ENCODE results near the gene HAVCR1.
"Not testable (repeated sequence)": the region's sequence is repeated elsewhere in the genome, so short reads cannot be mapped to it uniquely, and the experiment has no call there.

Gene HAVCR1

DNA sequence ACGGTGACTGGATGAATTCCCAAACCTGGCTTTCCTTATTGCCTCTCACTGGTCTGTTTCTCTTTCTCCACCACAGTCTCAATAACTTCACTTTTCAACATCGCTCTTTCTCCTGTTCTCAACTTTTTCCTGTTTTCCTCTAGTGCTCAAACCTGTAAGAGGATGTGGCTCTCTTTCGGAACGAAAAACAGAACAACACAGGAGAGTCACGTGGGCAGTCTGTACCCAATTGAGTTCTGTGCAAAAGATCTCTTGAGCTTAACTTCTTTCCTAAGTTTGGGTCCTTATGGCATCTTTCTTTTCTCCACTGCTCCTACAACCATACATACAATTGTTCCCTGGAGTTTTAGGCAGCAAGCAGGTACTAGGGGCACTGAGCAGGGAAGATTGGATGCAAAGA lies 8.9 kb downstream of the HAVCR1 start:
- DNase-seq (ENCODE audit: low spot score): no peak

- DNase-seq (ENCODE audit: low spot score): peak; percentile 32
Measured at GRCh38 chr5:157049605-157050004, 9.3 kb downstream of the HAVCR1 start.

- DNase-seq (ENCODE audit: low spot score): no peak
Measured at GRCh38 chr5:157047898-157048297, 11.0 kb downstream of the HAVCR1 start.

GRCh38 chr5:157047016-157047415 lies 11.9 kb downstream of the HAVCR1 start:
- not testable (repeated sequence) for DNase-seq (ENCODE audit: low spot score)

DNA sequence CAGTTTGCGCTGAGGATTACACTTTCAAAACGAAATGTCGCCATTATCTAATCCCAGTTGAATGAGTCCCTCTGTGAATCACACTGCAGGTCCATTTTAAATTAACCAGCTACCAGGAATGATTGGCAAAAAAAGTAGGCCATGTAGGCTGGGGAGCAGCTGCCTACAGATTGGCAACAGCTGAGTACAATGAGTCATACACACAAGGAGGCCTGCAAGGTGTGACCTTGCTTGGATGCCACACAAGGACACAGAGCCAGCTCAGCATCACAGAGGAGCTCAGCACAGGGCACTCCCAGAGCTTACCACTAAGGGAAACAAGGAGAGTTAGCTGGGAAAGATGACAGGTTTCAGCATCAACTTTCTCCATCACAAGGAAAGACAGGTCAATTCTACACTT lies 12.9 kb downstream of the HAVCR1 start:
- peak; percentile 46 for DNase-seq (ENCODE audit: low spot score)

DNA sequence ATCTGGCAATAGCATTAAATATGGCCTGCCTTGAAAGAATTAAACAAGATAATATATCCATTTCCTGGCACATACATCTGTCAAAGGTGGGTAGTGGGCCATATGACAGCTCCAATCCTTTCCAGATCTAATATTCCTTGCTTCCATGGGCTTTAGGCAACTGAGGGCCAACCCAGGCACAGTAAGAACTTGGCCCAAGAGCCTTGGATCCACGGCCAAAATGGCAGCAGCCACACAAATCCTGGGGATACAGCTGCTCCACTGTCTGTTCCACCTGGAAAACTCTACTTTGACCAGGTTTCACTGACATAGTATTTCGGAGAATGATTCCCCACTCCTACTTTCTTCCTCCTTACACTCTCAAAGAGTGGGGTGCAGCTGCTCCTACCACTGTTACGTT lies 13.3 kb downstream of the HAVCR1 start:
- DNase-seq (ENCODE audit: low spot score): no peak

GRCh38 chr5:157038568-157039187 lies 20.2 kb downstream of the HAVCR1 start:
- DNase-seq (ENCODE audit: low spot score): no peak

GRCh38 chr5:157034106-157035072 lies 24.5 kb downstream of the HAVCR1 start:
- DNase-seq (ENCODE audit: low spot score): not testable (repeated sequence)

- no peak for DNase-seq (ENCODE audit: low spot score)
Measured at GRCh38 chr5:157033071-157033583, 25.8 kb downstream of the HAVCR1 start.

DNA sequence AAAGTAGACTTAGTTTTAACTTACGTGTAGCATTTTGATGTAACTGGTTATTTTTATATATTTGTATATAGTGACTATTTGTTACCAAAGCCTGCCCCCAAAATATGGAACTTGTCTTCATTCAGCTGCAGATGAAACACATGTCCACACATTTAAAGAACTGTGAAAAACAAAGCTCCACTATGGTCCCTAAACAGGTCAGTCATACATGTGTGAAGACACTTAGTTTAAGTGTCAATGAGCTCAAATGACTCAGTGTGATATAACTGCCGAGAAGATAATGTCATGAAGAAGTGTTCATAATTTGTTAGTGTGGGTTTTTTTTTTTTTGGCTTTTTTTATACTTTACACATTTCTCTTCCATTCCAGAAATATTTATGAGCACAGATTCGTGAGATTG lies 28.2 kb downstream of the HAVCR1 start:
- DNase-seq (ENCODE audit: low spot score): no peak

DNA sequence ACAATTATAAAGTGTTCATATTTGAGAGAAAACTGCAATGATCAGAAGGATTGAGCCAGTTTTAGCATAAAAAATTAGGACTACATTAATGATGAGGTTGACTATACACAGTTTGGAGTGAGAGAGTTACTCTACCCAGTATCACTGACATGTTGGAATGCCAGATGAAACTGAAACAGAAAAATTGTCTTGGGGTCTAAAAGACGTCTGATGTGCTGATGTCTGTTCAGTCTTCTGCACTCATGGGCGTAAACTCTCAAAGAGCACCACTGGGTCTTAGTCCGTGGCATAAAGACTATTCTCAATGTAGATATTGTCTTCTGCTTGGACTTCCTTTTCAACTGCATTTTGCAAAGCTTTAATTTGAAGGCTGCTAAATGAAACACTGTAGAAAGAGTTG lies 29.5 kb downstream of the HAVCR1 start:
- DNase-seq (ENCODE audit: low spot score): no peak

DNA sequence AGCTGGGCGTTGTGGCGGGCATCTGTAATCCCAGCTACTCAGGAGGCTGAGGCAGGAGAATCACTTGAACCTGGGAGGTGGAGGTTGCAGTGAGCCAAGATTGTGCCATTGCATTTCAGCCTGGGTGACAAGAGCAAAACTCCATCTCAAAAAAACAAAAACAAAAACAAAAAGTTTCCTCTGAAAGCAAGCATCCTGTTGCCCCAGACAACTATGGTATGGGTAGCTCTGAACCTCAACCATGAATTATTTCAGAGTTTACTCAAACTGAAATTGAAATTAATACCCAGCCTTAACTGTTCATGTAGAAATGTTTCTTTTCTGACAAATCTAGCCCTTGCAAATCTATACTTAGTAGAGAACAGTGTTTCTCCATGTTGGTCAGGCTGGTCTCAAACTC lies 31.3 kb downstream of the HAVCR1 start:
- DNase-seq (ENCODE audit: low spot score): not testable (repeated sequence)

DNA sequence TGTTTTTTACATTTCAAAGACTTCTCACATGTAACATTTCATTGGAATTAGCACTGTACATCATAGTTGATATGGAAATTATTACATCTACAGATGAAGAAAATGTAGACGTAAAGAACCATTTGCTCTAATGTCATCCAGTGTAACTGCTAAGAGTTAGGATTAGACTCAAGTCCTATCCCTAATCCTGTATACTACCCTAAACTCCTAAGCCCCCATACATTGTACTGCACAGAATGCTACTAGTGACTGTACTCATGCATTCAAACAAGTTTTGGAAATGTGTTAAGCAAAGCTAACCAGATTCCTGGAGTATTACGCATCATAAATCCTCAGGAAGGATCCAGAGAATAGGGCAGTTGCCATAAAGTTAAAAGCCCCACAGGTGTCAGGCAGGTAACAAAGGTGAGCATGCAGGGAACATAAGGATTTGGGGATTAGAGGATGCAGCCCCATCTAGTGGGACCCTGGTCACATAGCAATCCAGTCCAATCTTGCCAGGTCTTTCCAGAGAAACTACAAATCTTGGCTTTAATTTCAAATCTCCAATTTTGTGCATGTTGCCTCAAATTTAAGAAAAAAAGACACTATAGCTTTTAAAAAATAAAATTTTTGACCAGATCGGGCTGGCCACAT lies 32.0 kb downstream of the HAVCR1 start:
- peak; percentile 26 for DNase-seq (ENCODE audit: low spot score)

DNA sequence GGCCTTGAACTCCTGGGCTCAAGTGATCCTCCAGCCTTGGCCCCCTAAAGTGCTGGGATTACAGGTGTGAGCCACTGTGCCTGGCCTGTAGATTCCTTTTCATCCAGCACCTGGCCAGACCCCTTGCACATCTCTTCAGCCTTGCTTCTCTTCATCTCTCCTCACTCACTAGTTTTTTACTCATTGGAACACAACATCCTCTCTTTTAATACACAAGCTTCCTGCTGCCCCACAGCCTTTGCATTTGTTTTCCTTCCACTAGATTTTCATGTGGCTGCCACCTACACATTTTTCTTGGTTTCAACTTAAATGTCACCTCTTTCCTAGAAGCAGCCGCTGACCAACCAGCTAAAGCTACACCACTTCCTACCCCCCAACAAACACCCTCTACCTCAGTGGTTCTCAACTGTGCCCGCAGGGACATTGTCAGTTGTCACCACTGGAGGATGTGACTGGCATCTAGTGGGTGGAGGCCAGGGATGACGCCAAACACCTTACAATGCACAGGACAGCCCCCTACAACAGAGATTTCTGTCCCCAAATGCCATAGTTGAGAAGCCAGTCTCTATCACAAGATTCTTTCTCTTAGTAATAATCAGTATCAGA lies 33.7 kb downstream of the HAVCR1 start:
- DNase-seq (ENCODE audit: low spot score): no peak

GRCh38 chr5:157024208-157024959 lies 34.5 kb downstream of the HAVCR1 start:
- DNase-seq (ENCODE audit: low spot score): no peak

DNA sequence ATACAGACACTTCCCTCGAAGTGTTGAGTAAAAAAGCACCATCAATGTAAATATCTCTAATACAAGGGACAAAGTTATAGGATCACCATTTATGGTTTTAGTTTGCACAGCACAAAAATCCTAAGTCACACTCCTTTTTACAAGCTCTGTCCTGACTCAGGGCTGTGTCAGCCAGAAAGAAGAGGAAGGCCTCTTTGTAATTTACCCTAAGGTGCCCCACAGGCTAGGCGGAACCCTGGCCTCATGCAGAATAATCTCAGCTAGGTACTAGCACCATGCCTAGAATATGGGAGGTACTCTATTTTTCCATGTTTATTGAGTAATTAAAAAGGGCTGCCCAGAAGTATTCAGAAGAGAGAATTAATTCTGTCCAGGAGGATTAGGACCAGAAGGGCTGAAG lies 36.9 kb downstream of the HAVCR1 start:
- no peak for DNase-seq (ENCODE audit: low spot score)

- no peak for DNase-seq (ENCODE audit: low spot score)
Measured at GRCh38 chr5:157020511-157021222, 38.2 kb downstream of the HAVCR1 start.

- no peak for DNase-seq (ENCODE audit: low spot score)
Measured at GRCh38 chr5:157020002-157020401, 38.9 kb downstream of the HAVCR1 start.

DNA sequence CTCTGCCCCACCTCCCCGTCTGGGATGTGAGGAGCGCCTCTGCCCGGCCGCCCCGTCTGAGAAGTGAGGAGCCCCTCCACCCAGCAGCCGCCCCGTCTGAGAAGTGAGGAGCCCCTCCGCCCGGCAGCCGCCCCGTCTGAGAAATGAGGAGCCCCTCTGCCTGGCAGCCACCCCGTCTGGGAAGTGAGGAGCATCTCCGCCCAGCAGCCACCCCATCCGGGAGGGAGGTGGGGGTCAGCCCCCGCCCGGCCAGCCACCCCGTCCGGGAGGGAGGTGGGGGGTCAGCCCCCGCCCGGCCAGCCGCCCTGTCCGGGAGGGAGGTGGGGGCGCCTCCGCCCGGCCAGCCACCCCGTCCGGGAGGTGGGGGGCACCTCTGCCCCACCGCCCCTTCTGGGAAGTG lies 44.8 kb downstream of the HAVCR1 start:
- not testable (repeated sequence) for DNase-seq (ENCODE audit: low spot score)

DNA sequence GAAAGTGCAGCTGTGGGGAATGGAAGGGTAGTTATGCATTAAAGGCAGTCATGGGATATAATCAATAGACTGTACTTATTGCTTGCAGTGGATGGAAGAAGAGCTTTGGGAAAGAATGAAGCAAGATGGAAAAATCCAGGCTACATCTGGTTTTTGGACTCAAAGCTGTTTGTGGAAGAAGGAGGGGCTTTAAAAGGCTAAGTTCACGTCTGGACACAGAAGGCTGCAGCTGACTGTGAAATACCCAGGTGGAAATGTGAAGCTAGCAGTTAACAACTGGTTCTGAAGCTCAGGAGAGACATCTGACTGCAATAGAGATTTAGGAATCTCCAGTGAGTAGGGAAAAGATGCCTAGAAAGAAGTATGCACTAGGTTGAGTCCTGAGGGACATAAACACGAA lies 52.7 kb downstream of the HAVCR1 start:
- no peak for DNase-seq (ENCODE audit: low spot score)

All from LoVo (cell line).